GM23338 (cell line): Measurements from ENCODE around the gene PDE7B.

Experiments used
- CREB1 ChIP-seq: fragments of 250-450 bp; sonication (Bioruptor Pico); IDR thresholded peaks from 2 replicates; pipeline ENCODE4 v1.5.0; 2020; ENCODE audit warnings: low read depth, mild to moderate bottlenecking, moderate library complexity
- CTCF ChIP-seq, 2 experiments: fragments of 200-600 bp in 1 of 2; sonication (generic) in 1 of 2; conservative IDR thresholded peaks; 2 replicates each; pipeline versions ENCODE4 v1.5.1 to v1.6.1; 2016 to 2017; ENCODE audit warnings: antibody characterized with exemption in 2 of 2, low read depth in 2 of 2, mild to moderate bottlenecking in 2 of 2, moderate library complexity in 1 of 2
- ETS1 ChIP-seq: IDR thresholded peaks from 2 replicates; pipeline ENCODE4 v1.6.1; 2016; ENCODE audit warnings: antibody characterized with exemption
- EZH2 ChIP-seq: fragments of 200-600 bp; sonication (generic); IDR thresholded peaks from one replicate; pipeline ENCODE4 v1.8.0; 2017; ENCODE audit warnings: antibody characterized with exemption, mild to moderate bottlenecking, low read depth; ENCODE audit not compliant: unreplicated experiment
- EZH2phosphoT487 ChIP-seq: fragments of 200-600 bp; sonication (generic); IDR thresholded peaks from one replicate; pipeline ENCODE4 v1.8.1; 2018; ENCODE audit warnings: antibody characterized with exemption; ENCODE audit not compliant: unreplicated experiment
- JUNB ChIP-seq: IDR thresholded peaks from one replicate; pipeline ENCODE4 v1.6.1; 2016; ENCODE audit warnings: antibody characterized with exemption; ENCODE audit not compliant: unreplicated experiment
- NANOG ChIP-seq: IDR thresholded peaks from 2 replicates; pipeline ENCODE4 v1.6.1; 2016; ENCODE audit warnings: antibody characterized with exemption, borderline replicate concordance
- POLR2AphosphoS5 ChIP-seq: IDR thresholded peaks from 2 replicates; pipeline ENCODE4 v1.6.1; 2016; ENCODE audit warnings: antibody characterized with exemption, low read depth
- REST ChIP-seq: IDR thresholded peaks from one replicate; pipeline ENCODE4 v1.6.1; 2018; ENCODE audit warnings: antibody characterized with exemption; ENCODE audit not compliant: unreplicated experiment
- STAT1 ChIP-seq: IDR thresholded peaks from one replicate; pipeline ENCODE4 v1.6.1; 2016; ENCODE audit warnings: antibody characterized with exemption; ENCODE audit not compliant: unreplicated experiment
- ZNF114 ChIP-seq: fragments of 250-450 bp; sonication (Bioruptor Pico); IDR thresholded peaks from 2 replicates; pipeline ENCODE4 v1.5.0; 2020; ENCODE audit warnings: mild to moderate bottlenecking, moderate library complexity
- ZNF331 ChIP-seq: fragments of 250-450 bp; sonication (Bioruptor Pico); IDR thresholded peaks from 2 replicates; pipeline ENCODE4 v1.5.0; 2020; ENCODE audit warnings: low read depth, mild to moderate bottlenecking, moderate library complexity
- ZNF462 ChIP-seq: fragments of 250-450 bp; sonication (Bioruptor Pico); IDR thresholded peaks from 2 replicates; pipeline ENCODE4 v1.5.0; 2020; ENCODE audit warnings: mild to moderate bottlenecking, moderate library complexity

- TF ChIP-seq POLR2AphosphoS5 (no peak), EZH2phosphoT487 (no peak), CTCF (conservative IDR thresholded peaks at IDR 0.05; ENCODE audit: low read depth in 2 of 2) (no peak), EZH2 (no peak), ZNF114 (no peak), CREB1 (CRISPR knock-in tag) (no peak), JUNB (no peak), REST (no peak), ZNF462 (CRISPR knock-in tag) (no peak), NANOG (no peak), ETS1 (no peak), STAT1 (no peak), ZNF331 (no peak)
Measured at GRCh38 chr6:136157743-136158142, 306.2 kb downstream of the PDE7B start.
